Mammary epithelial cell (primary cell): Measurements from ENCODE around the gene NRSN1.

Source experiments
- EZH2 ChIP-seq: IDR thresholded peaks from 2 replicates; pipeline ENCODE4 v1.6.1; 2012; ENCODE audit warnings: low read length, inconsistent platforms, borderline replicate concordance
- TF ChIP-seq, protein P1 (sequence below), 2 donors: IDR thresholded peaks in 1 of 2; conservative IDR thresholded peaks in 1 of 2; 2 replicates each; pipeline ENCODE4 v1.5.1; 2011 to 2012; ENCODE audit warnings: inconsistent platforms in 2 of 2, low read length in 2 of 2, mild to moderate bottlenecking in 2 of 2, control low read depth in 1 of 2, low read depth in 1 of 2; ENCODE audit not compliant: insufficient read depth in 1 of 2; ENCODE audit errors: extremely low read depth in 1 of 2

DNA sequence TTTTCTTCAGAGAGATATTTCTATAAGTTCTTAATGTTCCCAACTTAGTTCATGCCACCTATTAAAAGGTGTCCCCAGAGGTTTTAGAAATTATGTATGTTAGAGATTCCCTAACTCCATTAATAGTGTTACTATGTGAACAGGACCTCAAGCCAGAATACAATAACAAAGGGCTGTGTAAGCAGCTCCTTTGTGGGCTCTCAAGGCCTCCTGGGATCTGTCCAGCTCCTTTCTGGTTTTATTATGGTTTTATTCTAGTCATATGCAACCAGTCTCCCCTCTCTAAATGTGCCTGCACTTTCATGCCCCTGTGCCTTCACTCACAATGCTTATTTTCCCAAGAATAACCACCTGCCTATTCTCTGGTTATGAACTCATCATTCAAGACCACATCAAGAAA is 22.7 kb downstream of the NRSN1 start:
- TF ChIP-seq, protein P1, sequence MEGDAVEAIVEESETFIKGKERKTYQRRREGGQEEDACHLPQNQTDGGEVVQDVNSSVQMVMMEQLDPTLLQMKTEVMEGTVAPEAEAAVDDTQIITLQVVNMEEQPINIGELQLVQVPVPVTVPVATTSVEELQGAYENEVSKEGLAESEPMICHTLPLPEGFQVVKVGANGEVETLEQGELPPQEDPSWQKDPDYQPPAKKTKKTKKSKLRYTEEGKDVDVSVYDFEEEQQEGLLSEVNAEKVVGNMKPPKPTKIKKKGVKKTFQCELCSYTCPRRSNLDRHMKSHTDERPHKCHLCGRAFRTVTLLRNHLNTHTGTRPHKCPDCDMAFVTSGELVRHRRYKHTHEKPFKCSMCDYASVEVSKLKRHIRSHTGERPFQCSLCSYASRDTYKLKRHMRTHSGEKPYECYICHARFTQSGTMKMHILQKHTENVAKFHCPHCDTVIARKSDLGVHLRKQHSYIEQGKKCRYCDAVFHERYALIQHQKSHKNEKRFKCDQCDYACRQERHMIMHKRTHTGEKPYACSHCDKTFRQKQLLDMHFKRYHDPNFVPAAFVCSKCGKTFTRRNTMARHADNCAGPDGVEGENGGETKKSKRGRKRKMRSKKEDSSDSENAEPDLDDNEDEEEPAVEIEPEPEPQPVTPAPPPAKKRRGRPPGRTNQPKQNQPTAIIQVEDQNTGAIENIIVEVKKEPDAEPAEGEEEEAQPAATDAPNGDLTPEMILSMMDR (conservative IDR thresholded peaks at IDR 0.05 in 1 of 2, IDR thresholded peaks at IDR 0.05 in 1 of 2; ENCODE audit: extremely low read depth in 1 of 2, insufficient read depth in 1 of 2, low read depth in 1 of 2, low read length in 2 of 2), result no peak
- no peak for TF ChIP-seq EZH2
